CD4-positive, alpha-beta T cell treated with Interleukin-17A for 1 hour (primary cell): ENCODE measurements around the gene PRR29.
A peak's percentile ranks its signal among the peaks of the same experiment; 100 is the strongest.

ENCODE experiments used
- DNase-seq: peaks from one replicate; pipeline ENCODE4 v3.0.0-alpha.2; 2020

Gene PRR29

GRCh38 chr17:63998050-63998720 lies at the start of gene PRR29:
TSS of gene PRR29 (plus strand) at chr17:63998351. CDS start at chr17:63998365, 14 bp downstream.
- DNase-seq = peak; percentile 77

- DNase-seq = no peak
Observed at GRCh38 chr17:63948521-63948920, 49.6 kb upstream of the PRR29 start.

DNA sequence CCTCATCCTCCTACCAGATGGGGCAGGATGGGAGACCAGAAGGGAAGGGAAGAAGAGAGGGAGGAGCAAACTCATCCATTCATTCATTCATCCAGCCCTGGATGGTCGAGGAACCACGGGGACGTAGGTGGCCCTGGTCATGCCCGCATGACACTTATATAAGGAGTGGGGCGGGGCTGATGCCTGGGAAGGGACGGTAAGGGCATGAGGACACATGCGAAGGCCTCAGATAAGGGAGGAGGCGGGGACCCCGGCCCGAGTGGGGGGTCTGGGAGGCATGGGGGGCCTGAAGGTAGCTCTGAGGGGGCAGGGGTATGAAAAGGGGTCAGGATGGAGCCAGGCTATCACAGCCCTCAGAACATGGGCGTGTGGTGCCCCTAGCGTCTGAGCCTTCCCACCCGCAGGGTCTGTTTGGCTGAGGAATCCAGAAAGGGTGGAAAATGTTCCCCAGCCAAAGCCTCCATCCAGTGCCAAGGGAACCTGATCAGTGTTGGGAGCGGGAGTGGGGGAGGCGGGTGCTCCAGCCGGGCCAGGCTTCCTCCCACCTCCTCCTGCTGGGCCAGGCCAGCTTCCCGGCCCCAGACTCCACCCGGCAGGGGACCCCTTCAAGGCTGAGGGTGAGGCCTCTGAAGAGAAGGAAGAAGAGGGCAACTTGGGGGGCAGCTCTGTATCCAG lies 48.4 kb upstream of the PRR29 start:
- DNase-seq = no peak

GRCh38 chr17:63950940-63951907 lies 46.9 kb upstream of the PRR29 start:
- peak; percentile 48 for DNase-seq

DNA sequence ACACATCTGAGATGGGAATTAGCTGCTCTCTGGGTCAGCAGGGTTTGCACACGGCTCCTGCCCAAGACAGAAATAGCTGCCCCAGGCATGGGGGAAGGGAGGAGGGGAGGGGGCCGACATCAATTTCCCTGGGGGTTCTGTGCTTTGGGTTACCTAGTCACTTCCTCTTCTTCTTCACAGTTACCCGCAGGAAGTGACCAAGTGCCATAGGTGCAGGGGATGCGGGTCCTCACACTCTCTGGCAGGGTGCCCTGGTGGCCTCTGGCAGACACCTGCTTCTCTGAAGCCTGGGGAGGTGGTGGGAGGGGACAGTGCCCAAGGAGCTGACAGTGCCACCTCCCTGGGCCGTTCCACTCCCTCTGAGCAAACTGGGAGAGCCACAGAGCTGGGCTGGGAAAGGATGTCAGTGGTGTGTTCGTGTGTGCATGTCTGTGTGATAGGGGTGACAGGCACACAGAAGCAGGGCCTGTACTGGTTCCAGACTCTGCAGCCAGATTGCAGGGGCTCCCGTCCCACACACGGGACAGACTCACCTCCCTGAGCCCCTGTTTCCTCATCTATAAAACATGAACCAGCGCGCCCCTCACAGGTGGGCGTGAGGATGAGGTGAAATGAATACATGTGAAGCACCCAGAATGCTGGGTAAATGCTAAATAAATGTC lies 43.6 kb upstream of the PRR29 start:
- peak; percentile 49 for DNase-seq

GRCh38 chr17:63955232-63955631 lies 42.9 kb upstream of the PRR29 start:
- DNase-seq = no peak

GRCh38 chr17:63955791-63956190 lies 42.4 kb upstream of the PRR29 start:
- DNase-seq = no peak

GRCh38 chr17:63956296-63956920 lies 41.7 kb upstream of the PRR29 start:
- DNase-seq = no peak

DNA sequence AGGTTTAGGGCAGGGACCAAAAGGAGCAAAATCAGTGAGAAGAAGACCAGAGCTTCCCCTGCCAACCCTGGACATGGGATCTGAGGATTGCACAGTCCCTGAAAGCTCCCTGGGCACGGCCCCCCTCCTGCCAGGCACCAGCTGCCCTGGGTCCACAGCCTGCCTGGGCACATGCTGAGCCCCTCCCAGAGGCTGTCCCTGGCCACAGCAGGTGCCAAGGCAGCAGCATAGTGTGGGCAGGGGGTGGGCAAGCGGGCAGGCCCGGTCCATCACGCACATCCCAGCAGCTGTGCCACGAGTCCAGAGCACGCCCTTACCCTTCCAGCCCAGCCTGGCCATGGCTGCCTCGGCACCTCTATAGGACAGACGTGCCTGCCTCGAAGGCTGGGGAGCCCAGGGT lies 38.1 kb upstream of the PRR29 start:
- no peak for DNase-seq

DNA sequence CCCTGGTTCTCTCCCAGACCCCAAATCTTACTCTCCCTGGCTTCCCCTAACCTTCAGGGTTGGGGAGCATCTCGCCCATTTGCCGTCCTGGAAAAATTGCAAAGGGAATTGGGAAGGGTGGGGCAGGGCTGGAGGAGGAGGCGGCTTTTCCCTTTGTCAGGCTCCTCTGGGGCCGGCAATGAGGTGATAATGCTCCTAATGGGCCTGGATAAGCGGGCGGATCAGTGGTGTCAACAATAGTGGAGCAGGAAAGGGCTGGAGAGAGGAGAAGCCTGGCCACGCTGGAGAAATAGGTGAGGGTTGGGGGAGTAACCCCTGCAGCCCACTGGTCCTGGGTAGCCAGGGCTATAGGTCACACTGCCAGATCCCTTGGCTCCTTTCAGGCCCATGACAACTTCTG lies 37.7 kb upstream of the PRR29 start:
- DNase-seq = no peak

DNA sequence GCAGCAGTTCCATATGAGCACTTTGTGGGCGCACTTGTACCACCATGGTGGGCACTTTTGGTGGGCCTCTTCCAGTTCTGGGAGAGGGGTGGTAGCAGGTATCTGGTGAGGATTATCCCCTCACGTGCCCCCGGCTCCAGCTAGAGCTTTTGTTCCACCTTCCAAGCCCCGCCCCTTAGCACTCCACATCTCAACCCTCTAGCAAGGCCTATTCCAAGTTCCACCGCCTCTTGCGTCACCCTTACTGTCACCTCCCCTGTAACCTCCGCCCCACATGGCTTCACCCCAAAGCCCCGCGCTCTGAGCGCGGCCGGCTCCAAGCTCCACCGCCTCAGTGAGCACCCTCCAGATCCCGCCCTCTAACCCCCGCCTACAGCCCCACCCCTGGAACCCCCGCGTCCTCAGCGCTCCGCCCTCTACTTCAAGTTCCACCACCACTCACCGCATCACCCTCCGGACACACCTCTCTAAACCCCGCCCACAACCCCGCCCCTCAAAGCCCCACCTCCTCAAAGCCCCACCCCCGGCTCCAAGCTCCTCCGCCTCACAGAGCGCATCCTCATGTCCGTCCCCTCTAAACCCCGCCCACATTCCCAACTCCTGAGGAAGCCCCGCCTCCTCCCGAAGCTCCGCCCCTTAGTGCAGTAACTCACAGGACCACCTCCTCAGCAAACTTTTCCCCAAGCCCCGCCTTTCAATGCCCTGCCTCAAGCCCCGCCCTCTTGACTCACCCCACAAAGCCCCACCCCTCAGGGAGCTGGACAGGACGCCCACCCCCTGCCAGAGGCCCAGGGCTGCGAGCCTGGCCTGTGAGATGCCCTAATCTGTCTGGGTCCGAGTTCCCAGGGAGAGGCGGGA lies 36.6 kb upstream of the PRR29 start:
- DNase-seq = peak; percentile 57

DNA sequence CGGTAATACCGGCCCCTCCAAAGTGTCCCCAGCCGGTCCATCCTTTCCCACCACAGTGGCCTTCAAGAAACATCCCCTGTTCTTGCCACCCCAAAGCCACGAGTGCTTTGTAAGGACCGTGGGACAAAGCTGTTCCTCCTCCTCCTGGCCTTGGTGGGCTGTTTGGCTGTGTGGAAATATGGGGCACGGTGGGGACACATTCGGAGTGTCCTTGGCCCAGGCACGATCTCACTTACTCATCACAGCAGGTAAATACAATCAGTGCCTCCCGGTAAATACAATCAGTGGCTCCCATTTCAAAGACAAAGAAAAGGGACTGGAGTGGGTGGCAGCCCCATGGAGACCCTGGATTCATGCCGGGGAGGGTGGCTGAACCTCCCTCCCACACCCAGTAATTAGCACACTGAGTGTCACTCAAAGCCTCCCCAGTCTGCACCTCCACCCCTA lies 35.8 kb upstream of the PRR29 start:
- no peak for DNase-seq

GRCh38 chr17:63963123-63963522 lies 35.0 kb upstream of the PRR29 start:
- DNase-seq = no peak

DNA sequence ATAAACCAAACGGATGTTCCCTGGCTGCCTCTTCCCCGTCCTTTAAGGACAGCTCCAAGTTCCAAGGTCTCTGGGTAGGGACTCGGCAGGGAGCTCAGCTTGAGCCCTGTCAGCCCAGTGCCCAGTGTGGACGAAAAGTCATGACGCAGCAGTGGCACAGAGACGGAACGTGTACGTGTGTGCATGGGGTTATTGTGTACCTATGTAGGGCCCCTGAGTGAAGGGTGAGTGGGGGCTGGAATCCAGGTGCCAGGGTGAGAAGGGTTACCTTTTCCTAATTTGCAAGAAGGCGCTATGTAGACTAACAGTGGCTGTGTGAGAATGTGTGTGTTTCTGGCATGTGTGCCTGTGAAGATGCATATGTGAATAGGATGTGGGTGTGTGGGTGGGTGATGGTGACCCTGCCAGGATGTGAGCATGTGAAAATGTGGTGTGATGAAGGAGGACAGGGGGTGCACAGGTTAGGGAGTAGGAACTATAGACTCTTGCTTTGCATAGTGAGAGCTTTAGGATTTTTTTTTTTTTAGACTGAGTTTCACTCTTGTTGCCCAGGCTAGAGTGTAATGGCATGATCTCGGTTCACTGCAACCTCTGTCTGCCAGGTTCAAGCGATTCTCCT lies 31.4 kb upstream of the PRR29 start:
- DNase-seq = peak; percentile 42

DNA sequence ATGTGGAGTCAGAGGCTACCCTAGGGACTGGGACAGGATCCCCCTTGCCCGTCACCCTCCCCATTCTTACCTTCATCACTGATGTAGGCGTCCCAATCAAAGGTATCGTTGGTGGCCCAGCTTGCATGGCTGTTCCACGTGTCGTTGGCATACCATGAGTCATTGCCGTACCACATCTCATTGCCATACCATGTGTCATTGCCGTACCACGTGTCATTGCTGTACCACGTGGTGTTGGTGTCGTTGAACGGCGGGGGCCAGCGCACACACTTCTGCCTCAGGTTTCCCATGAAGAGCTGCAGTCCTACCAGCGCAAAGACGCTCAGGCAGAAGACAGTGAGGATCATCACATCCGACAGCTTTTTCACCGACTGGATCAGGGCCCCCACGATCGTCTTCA lies 30.2 kb upstream of the PRR29 start:
- no peak for DNase-seq

- no peak for DNase-seq
Observed at GRCh38 chr17:63969278-63969677, 28.9 kb upstream of the PRR29 start.

- no peak for DNase-seq
Observed at GRCh38 chr17:63972796-63973195, 25.4 kb upstream of the PRR29 start, which contains the start of gene SCN4A. TSS of gene SCN4A (minus strand) at chr17:63972918. CDS start at chr17:63972841, 77 bp downstream.

DNA sequence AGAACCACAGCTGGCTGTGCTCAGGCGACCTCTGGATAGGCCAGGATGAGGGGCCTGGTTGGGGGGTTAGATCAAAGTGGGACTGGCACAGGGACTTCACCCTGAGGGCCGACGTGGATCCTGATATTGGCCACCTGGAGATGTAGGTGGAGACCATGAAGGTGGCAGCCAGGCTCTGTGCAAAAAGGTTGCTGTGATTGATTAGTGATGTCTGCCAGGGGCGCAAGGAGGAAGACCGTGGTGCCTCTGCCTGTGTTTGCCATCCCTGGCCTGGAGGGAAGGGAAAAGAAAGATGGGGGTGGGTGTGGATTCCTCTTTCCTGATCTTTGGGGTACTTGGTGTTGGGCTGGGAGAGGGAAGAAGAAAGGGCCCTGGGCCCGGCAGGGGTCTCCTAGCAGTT lies 24.9 kb upstream of the PRR29 start:
- no peak for DNase-seq

- no peak for DNase-seq
Observed at GRCh38 chr17:63973930-63974593, 24.1 kb upstream of the PRR29 start.

GRCh38 chr17:63974594-63975192 lies 23.5 kb upstream of the PRR29 start:
- no peak for DNase-seq
